Measurements from ENCODE around the gene CAD. TPM values are rescaled to one million over a fixed set of nuclear protein-coding genes. Genes with fewer than 3 reads are reported as not detected.

The CAD gene
- total RNA-seq, 1 donor from 2014 or later = 38.5 TPM

DNA sequence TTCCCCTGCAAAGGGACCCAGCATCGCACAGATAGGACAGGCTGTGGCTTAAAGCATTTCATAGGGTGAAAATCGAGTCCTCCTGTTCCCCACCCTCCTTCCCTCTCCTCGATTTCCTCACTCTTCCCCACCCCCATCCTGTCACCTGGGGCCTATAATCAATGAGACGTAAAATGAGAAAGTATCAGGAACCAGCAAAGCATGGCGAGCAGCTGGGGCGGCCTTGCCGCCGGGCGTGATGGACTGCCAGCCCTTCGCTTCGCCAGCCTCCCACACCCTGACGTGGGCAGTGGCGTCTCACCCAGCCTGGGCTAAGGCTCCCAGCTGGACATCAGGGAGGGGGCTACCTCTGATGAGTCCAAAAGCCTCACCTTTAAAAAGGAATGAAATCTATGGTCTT lies 34.6 kb downstream of the CAD start:
- DNase-seq = no peak
- TF ChIP-seq, protein P1, sequence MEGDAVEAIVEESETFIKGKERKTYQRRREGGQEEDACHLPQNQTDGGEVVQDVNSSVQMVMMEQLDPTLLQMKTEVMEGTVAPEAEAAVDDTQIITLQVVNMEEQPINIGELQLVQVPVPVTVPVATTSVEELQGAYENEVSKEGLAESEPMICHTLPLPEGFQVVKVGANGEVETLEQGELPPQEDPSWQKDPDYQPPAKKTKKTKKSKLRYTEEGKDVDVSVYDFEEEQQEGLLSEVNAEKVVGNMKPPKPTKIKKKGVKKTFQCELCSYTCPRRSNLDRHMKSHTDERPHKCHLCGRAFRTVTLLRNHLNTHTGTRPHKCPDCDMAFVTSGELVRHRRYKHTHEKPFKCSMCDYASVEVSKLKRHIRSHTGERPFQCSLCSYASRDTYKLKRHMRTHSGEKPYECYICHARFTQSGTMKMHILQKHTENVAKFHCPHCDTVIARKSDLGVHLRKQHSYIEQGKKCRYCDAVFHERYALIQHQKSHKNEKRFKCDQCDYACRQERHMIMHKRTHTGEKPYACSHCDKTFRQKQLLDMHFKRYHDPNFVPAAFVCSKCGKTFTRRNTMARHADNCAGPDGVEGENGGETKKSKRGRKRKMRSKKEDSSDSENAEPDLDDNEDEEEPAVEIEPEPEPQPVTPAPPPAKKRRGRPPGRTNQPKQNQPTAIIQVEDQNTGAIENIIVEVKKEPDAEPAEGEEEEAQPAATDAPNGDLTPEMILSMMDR (IDR thresholded peaks at IDR 0.05; ENCODE audit: partially characterized antibody, unreplicated experiment) = no peak
- Mint-ChIP-seq H3K36me3 (ENCODE audit: unreplicated experiment) (no peaks in the 10 kb centered on the region), H3K27ac (ENCODE audit: unreplicated experiment) (no peak overlapping the region), H3K4me1 (ENCODE audit: low read depth, unreplicated experiment) (peaks cover 4% of the 10 kb centered on the region), H3K9me3 (ENCODE audit: unreplicated experiment) (peaks cover 2% of the 10 kb centered on the region), H3K27me3 (ENCODE audit: unreplicated experiment) (peaks cover 8% of the 10 kb centered on the region), H3K4me3 (ENCODE audit: unreplicated experiment) (no peak overlapping the region)

DNA sequence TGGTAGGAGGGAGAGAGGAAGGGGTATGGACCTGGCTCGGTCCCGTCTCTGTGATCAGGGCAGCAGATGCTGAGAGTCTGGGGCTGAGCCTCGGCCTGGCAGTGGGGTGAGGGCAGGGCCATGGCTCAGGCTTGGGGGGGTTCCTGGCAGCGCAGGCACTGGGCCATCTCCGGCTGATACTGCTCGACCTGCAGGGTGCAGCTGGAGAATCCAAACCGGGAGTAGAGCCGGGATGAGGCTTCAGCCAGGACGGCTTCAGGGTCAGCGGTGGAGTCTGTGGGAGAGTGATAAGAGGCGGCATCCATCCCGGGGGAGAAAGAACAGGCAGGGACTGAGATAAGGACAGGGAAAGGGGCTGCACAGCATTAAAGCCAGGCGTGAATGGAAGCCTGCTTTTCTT lies 38.0 kb downstream of the CAD start:
- H3K27me3 Mint-ChIP-seq (ENCODE audit: unreplicated experiment) = peaks cover 10% of the 10 kb centered on the region
- H3K4me3 Mint-ChIP-seq (ENCODE audit: unreplicated experiment) = no peak overlapping the region
- TF ChIP-seq, protein P1 (IDR thresholded peaks at IDR 0.05; ENCODE audit: partially characterized antibody, unreplicated experiment) = no peak
- H3K9me3 Mint-ChIP-seq (ENCODE audit: unreplicated experiment) = peaks cover 2% of the 10 kb centered on the region
- no peak for DNase-seq
- H3K36me3 Mint-ChIP-seq (ENCODE audit: unreplicated experiment) = no peaks in the 10 kb centered on the region
- H3K27ac Mint-ChIP-seq (ENCODE audit: unreplicated experiment) = no peak overlapping the region
- peaks cover 4% of the 10 kb centered on the region for H3K4me1 Mint-ChIP-seq (ENCODE audit: low read depth, unreplicated experiment)

DNA sequence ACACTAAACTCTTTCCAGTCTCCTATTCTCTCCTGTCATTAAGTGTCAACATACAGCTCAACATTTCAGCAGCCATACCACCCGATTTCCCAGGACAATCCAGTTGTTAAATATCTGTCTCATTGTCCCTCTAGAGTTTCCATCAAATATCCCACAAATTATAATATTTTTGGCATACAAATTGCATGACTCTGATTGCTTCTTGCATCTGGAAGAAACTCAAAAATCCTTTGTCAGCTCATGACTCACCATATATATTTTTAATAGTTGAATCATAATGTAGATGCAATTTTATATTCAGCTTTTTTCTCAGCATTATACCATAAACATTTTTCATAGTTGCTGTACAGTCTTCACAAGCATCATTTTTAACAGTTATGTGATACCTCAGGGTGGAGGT lies 38.5 kb downstream of the CAD start:
- H3K27me3 Mint-ChIP-seq (ENCODE audit: unreplicated experiment) = peaks cover 13% of the 10 kb centered on the region

DNA sequence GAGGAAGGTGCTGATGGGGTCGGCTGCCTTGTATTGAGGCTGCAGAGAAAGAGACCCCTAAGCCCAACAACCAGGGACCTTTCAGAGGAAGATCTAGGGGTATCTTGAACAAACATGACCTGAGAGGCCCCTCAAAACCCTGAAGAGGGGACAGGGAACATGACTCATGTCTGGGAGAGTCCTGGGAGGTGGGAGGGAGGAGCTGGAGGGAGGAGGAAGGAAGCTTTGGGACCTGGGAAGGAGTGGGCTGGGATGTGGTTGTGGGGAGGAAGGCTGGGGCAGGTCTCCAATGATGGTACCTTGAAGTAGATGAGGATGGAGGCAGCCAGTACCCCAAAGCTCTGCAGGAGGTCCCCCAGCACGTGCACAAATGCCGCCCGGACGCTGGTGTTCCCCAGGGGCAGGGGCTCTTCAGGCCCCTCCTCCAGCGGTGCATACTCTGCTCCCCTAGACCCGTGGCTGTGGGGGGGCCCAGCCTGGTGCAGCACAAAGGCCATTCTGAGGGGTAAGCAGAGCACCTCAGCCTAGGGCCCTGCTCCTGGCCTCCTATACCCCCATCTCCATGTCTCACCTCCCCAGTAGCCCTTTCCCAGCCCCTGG lies 39.8 kb downstream of the CAD start:
- Mint-ChIP-seq H3K27ac (ENCODE audit: unreplicated experiment) (no peak overlapping the region), H3K4me1 (ENCODE audit: low read depth, unreplicated experiment) (peaks cover 4% of the 10 kb centered on the region), H3K4me3 (ENCODE audit: unreplicated experiment) (no peak overlapping the region), H3K27me3 (ENCODE audit: unreplicated experiment) (peaks cover 17% of the 10 kb centered on the region), H3K36me3 (ENCODE audit: unreplicated experiment) (peaks cover 5% of the 10 kb centered on the region), H3K9me3 (ENCODE audit: unreplicated experiment) (no peaks in the 10 kb centered on the region)
- DNase-seq = no peak
- TF ChIP-seq, protein P1 (IDR thresholded peaks at IDR 0.05; ENCODE audit: partially characterized antibody, unreplicated experiment) = no peak

More for the DNA sequence above, 38.5 kb downstream of the CAD start:
- Mint-ChIP-seq H3K9me3 (ENCODE audit: unreplicated experiment) (peaks cover 2% of the 10 kb centered on the region), H3K27ac (ENCODE audit: unreplicated experiment) (no peak overlapping the region), H3K4me1 (ENCODE audit: low read depth, unreplicated experiment) (peaks cover 4% of the 10 kb centered on the region), H3K36me3 (ENCODE audit: unreplicated experiment) (peaks cover 2% of the 10 kb centered on the region), H3K4me3 (ENCODE audit: unreplicated experiment) (no peak overlapping the region)
- TF ChIP-seq, protein P1 (IDR thresholded peaks at IDR 0.05; ENCODE audit: partially characterized antibody, unreplicated experiment) = no peak
- DNase-seq = no peak

DNA sequence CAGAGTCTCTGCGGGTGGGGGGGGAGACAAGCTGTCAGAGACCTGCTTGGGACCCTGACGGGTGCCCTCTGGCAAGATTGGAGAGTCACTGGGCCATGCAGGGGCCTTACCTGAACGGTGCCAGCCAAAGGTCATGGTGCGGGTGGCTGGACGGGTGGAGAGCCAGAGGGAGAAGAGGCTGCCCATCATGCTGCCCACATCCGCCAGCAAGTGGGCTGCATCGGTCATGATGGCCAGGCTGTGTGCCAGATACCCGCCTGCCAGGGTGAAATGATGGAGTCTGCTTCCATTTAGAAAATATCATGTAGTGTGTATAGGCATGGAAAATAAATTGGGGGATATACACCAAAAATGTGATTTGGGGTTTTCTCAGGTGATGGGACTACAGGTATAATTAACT lies 40.9 kb downstream of the CAD start:
- TF ChIP-seq, protein P1 (IDR thresholded peaks at IDR 0.05; ENCODE audit: partially characterized antibody, unreplicated experiment) = no peak
- peaks cover 17% of the 10 kb centered on the region for H3K27me3 Mint-ChIP-seq (ENCODE audit: unreplicated experiment)
- peaks cover 4% of the 10 kb centered on the region for H3K4me1 Mint-ChIP-seq (ENCODE audit: low read depth, unreplicated experiment)
- DNase-seq = no peak
- H3K27ac Mint-ChIP-seq (ENCODE audit: unreplicated experiment) = no peak overlapping the region
- H3K9me3 Mint-ChIP-seq (ENCODE audit: unreplicated experiment) = no peaks in the 10 kb centered on the region
- H3K36me3 Mint-ChIP-seq (ENCODE audit: unreplicated experiment) = peaks cover 5% of the 10 kb centered on the region
- no peak overlapping the region for H3K4me3 Mint-ChIP-seq (ENCODE audit: unreplicated experiment)
